K562 (cell line): ENCODE measurements around the gene COQ8B. TPM values are rescaled to one million over a fixed set of nuclear protein-coding genes. Genes with fewer than 3 reads are reported as not detected.

ENCODE experiments used
- BCOR ChIP-seq: fragments of 450-650 bp; IDR thresholded peaks from 2 replicates; pipeline ENCODE4 v1.6.1; 2016
- COPS2 ChIP-seq: fragments of 450-650 bp; conservative IDR thresholded peaks from 2 replicates; pipeline ENCODE4 v1.6.1; 2016; ENCODE audit warnings: mild to moderate bottlenecking, moderate library complexity
- EZH2 ChIP-seq: IDR thresholded peaks from 2 replicates; pipeline ENCODE4 v1.6.1; 2012; ENCODE audit warnings: low read depth, mild to moderate bottlenecking, inconsistent platforms, low read length, borderline replicate concordance
- GTF2E2 ChIP-seq: fragments of 200-800 bp; sonication (Bioruptor generic); IDR thresholded peaks from 2 replicates; pipeline ENCODE4 v1.6.1; 2016; ENCODE audit warnings: missing genetic modification characterization, missing compliant biosample characterization
- HIVEP1 ChIP-seq: fragments of 250-450 bp; sonication (Bioruptor Pico); IDR thresholded peaks from 2 replicates; pipeline ENCODE4 v1.4.0; 2020; ENCODE audit warnings: mild to moderate bottlenecking
- KAT8 ChIP-seq: fragments of 450-650 bp; IDR thresholded peaks from 2 replicates; pipeline ENCODE4 v1.6.1; 2016; ENCODE audit warnings: low read depth, mild to moderate bottlenecking
- MAZ ChIP-seq, 2 experiments: fragments of 450-650 bp in 1 of 2; sonication (generic) in 1 of 2; formaldehyde crosslinking; IDR thresholded peaks in 1 of 2; conservative IDR thresholded peaks in 1 of 2; 2 replicates each; pipeline versions ENCODE4 v1.4.0 to v1.5.0; 2020; ENCODE audit warnings: mild to moderate bottlenecking in 1 of 2, missing genetic modification reagents in 1 of 2
- NUFIP1 ChIP-seq: fragments of 450-650 bp; IDR thresholded peaks from 2 replicates; pipeline ENCODE4 v1.6.1; 2018; ENCODE audit not compliant: partially characterized antibody
- SAFB2 ChIP-seq: fragments of 200-400 bp; formaldehyde crosslinking; IDR thresholded peaks from 2 replicates; pipeline ENCODE4 v1.6.1; 2018; ENCODE audit warnings: borderline replicate concordance, low read length, low read depth, moderate library complexity; ENCODE audit not compliant: severe bottlenecking
- ZNF12 ChIP-seq: sonication (generic); formaldehyde crosslinking; IDR thresholded peaks from 2 replicates; pipeline ENCODE4 v1.4.0; 2020; ENCODE audit warnings: mild to moderate bottlenecking, missing genetic modification reagents
- ZNF24 ChIP-seq: fragments of 450-650 bp; IDR thresholded peaks from 2 replicates; pipeline ENCODE4 v1.6.1; 2016
- polyA plus RNA-seq, 8 experiments: library from polyadenylated mRNA; depleted of rRNA in 4 of 8; stranded (reverse) in 5 of 8; unstranded in 3 of 8; fragments of >200 nt; fragmentation: Nextera tagmentation in 2 of 8; fragmentation: Illumina TruSeq in 1 of 8; extraction: Ambion mirVana in 2 of 8; extraction: Trizol in 1 of 8; gene quantifications; 2 replicates each; pipeline versions ENCODE4 v1.2.1 to v1.2.3, GENCODE V29; 2011 to 2014; ENCODE audit warnings: inconsistent platforms in 1 of 8, missing spikeins in 1 of 8
- total RNA-seq, 7 experiments: library from RNA; depleted of rRNA in 6 of 7; stranded (reverse); fragments of >200 nt in 6 of 7; fragmentation: Illumina TruSeq in 2 of 7; extraction: Trizol in 2 of 7; gene quantifications; 2 replicates each; pipeline versions ENCODE4 v1.2.1 to v1.2.3, GENCODE V29; 2011 to 2021; ENCODE audit warnings: low replicate concordance in 1 of 7
- TF ChIP-seq, protein P1 (sequence below): sonication (generic); formaldehyde crosslinking; IDR thresholded peaks from 2 replicates; pipeline ENCODE4 v1.8.0; 2022; ENCODE audit warnings: missing genetic modification reagents, mild to moderate bottlenecking, moderate library complexity, borderline replicate concordance
- TF ChIP-seq, protein P2 (sequence below): fragments of 250-450 bp; sonication (Bioruptor Pico); IDR thresholded peaks from 2 replicates; pipeline ENCODE4 v1.9.0; 2021; ENCODE audit warnings: mild to moderate bottlenecking, inconsistent platforms
- TF ChIP-seq, protein P3 (sequence below): fragments of 250-450 bp; sonication (Bioruptor Pico); IDR thresholded peaks from 2 replicates; pipeline ENCODE4 v1.4.0; 2020; ENCODE audit warnings: mild to moderate bottlenecking, moderate library complexity
- TF ChIP-seq, protein P4 (sequence below): fragments of 450-650 bp; formaldehyde crosslinking; IDR thresholded peaks from 2 replicates; pipeline ENCODE4 v1.4.0; 2020; ENCODE audit warnings: mild to moderate bottlenecking, moderate library complexity
- TF ChIP-seq, protein P5 (sequence below): fragments of 450-650 bp; IDR thresholded peaks from 2 replicates; pipeline ENCODE4 v1.6.1; 2014; ENCODE audit warnings: low read depth, mild to moderate bottlenecking, moderate library complexity, borderline replicate concordance

COQ8B gene
- total and polyA plus RNA-seq, 9 of the 15 experiments (the other 6 are each of a cell fraction or from before 2014, with no cell fraction given) = 0.41 to 32.3 (median 12.9) TPM

DNA sequence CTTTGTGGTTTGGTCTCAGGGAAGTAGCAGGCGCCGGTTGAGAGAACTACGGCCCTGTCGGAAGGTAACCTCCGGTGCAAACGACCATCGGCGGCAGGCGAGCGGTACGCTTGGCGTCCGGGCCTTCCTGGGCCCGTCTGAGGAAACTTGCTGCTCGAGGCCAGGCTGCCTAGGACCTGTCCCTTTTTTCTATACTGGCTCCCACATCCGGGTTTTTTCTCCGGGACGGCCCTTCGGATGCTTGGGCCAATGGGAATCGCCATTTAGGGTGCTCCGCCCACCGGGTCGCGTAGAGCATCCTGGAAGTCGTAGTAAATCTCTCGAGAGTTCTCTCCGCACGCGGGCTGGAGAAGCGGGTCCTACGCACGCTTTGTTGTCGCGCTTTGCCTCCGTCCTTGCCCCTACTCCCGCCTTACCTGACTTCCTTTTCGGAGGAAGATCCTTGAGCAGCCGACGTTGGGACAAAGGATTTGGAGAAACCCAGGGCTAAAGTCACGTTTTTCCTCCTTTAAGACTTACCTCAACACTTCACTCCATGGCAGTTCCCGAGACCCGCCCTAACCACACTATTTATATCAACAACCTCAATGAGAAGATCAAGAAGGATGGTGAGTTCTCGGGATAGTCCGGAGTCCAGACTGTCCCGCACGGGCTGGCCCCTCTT is 34.3 kb upstream of the COQ8B start, which contains the start of gene SNRPA (continued):
- TF ChIP-seq, protein P1, sequence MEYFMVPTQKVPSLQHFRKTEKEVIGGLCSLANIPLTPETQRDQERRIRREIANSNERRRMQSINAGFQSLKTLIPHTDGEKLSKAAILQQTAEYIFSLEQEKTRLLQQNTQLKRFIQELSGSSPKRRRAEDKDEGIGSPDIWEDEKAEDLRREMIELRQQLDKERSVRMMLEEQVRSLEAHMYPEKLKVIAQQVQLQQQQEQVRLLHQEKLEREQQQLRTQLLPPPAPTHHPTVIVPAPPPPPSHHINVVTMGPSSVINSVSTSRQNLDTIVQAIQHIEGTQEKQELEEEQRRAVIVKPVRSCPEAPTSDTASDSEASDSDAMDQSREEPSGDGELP (CRISPR knock-in tag) = peak; percentile 19; the same call in 1 of the 2 replicates
- TF ChIP-seq, protein P2, sequence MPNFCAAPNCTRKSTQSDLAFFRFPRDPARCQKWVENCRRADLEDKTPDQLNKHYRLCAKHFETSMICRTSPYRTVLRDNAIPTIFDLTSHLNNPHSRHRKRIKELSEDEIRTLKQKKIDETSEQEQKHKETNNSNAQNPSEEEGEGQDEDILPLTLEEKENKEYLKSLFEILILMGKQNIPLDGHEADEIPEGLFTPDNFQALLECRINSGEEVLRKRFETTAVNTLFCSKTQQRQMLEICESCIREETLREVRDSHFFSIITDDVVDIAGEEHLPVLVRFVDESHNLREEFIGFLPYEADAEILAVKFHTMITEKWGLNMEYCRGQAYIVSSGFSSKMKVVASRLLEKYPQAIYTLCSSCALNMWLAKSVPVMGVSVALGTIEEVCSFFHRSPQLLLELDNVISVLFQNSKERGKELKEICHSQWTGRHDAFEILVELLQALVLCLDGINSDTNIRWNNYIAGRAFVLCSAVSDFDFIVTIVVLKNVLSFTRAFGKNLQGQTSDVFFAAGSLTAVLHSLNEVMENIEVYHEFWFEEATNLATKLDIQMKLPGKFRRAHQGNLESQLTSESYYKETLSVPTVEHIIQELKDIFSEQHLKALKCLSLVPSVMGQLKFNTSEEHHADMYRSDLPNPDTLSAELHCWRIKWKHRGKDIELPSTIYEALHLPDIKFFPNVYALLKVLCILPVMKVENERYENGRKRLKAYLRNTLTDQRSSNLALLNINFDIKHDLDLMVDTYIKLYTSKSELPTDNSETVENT (CRISPR knock-in tag) = peak; percentile 26; the same call in 1 of the 2 replicates
- no peak for TF ChIP-seq KAT8
- TF ChIP-seq NUFIP1 = no peak
- 0 out of 2 replicates have a peak, but pooled peaks have one; percentile 10 for TF ChIP-seq HIVEP1
- TF ChIP-seq, protein P3, sequence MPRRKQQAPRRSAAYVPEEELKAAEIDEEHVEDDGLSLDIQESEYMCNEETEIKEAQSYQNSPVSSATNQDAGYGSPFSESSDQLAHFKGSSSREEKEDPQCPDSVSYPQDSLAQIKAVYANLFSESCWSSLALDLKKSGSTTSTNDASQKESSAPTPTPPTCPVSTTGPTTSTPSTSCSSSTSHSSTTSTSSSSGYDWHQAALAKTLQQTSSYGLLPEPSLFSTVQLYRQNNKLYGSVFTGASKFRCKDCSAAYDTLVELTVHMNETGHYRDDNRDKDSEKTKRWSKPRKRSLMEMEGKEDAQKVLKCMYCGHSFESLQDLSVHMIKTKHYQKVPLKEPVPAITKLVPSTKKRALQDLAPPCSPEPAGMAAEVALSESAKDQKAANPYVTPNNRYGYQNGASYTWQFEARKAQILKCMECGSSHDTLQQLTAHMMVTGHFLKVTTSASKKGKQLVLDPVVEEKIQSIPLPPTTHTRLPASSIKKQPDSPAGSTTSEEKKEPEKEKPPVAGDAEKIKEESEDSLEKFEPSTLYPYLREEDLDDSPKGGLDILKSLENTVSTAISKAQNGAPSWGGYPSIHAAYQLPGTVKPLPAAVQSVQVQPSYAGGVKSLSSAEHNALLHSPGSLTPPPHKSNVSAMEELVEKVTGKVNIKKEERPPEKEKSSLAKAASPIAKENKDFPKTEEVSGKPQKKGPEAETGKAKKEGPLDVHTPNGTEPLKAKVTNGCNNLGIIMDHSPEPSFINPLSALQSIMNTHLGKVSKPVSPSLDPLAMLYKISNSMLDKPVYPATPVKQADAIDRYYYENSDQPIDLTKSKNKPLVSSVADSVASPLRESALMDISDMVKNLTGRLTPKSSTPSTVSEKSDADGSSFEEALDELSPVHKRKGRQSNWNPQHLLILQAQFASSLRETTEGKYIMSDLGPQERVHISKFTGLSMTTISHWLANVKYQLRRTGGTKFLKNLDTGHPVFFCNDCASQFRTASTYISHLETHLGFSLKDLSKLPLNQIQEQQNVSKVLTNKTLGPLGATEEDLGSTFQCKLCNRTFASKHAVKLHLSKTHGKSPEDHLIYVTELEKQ (CRISPR knock-in tag) = no peak
- TF ChIP-seq, protein P4, sequence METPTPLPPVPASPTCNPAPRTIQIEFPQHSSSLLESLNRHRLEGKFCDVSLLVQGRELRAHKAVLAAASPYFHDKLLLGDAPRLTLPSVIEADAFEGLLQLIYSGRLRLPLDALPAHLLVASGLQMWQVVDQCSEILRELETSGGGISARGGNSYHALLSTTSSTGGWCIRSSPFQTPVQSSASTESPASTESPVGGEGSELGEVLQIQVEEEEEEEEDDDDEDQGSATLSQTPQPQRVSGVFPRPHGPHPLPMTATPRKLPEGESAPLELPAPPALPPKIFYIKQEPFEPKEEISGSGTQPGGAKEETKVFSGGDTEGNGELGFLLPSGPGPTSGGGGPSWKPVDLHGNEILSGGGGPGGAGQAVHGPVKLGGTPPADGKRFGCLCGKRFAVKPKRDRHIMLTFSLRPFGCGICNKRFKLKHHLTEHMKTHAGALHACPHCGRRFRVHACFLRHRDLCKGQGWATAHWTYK (CRISPR knock-in tag) = no peak
- no peak for TF ChIP-seq BCOR
- TF ChIP-seq EZH2 = no peak
- TF ChIP-seq ZNF12 = no peak
- no peak for TF ChIP-seq SAFB2
- TF ChIP-seq ZNF24 = 0 out of 2 replicates have a peak, but pooled peaks have one; percentile 11
- TF ChIP-seq GTF2E2 (tag) = no peak; the same call in 1 of the 2 replicates
- TF ChIP-seq, protein P5, sequence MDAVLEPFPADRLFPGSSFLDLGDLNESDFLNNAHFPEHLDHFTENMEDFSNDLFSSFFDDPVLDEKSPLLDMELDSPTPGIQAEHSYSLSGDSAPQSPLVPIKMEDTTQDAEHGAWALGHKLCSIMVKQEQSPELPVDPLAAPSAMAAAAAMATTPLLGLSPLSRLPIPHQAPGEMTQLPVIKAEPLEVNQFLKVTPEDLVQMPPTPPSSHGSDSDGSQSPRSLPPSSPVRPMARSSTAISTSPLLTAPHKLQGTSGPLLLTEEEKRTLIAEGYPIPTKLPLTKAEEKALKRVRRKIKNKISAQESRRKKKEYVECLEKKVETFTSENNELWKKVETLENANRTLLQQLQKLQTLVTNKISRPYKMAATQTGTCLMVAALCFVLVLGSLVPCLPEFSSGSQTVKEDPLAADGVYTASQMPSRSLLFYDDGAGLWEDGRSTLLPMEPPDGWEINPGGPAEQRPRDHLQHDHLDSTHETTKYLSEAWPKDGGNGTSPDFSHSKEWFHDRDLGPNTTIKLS = peak; percentile 40; the same call in 1 of the 2 replicates
- no peak for TF ChIP-seq COPS2
- peak in 1 of 2 experiments; percentile 50; a peak in 2 of 4 replicates for TF ChIP-seq MAZ (CRISPR knock-in tag; conservative IDR thresholded peaks at IDR 0.05 in 1 of 2, IDR thresholded peaks at IDR 0.05 in 1 of 2)
